GM20431 (cell line): Measurements from ENCODE around the gene ADGRG4.
"Not testable (repeated sequence)": the region's sequence is repeated elsewhere in the genome, so short reads cannot be mapped to it uniquely, and the experiment has no call there.

Experiments
- in situ Hi-C: fragments of 300-500 bp; cut with MseI, MboI; formaldehyde crosslinking; loops from one replicate; pipeline ENCODE4 v1.15.0; 2020; ENCODE audit warnings: low sequenced_read_pairs; ENCODE audit not compliant: unreplicated experiment

The ADGRG4 gene

DNA sequence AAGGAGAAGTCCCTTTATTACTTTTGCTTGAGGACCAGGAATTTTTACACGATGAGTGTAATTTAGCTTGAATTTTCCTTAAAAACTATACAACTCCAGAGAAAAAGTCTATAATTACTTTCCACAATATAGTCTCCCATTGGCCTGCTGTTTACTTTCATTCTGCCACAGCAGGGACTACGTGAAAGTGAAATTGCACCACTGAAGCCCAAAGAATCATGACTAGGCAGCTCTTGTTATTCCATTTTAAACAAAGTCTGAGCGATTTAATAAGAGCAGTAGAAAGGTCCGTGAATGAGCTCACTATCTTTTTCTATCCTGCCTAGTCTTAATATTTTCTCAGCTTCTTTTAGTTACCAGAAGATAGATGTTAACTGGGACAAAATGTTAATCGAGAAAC is 68.6 kb downstream of the ADGRG4 start:
- in situ Hi-C loops: no loop called here

DNA sequence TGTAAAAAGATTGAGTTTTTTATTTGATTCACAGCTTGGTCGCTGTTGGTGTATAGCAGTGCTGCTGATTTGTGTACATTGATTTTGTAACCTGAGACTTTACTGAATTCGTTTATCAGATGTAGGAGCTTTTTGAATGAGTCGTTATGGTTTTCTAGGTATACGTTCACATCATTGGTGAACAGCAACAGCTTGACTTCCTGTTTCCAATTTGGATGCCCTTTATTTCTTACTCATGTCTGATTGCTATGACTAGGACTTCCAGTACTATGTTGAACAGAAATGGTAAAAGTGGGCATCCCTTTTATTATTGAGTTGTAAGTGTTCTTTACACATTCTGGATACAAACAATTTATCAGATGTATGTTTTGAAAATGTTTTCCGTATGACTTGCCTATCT is 76.0 kb downstream of the ADGRG4 start:
- in situ Hi-C loops: no loop called here

DNA sequence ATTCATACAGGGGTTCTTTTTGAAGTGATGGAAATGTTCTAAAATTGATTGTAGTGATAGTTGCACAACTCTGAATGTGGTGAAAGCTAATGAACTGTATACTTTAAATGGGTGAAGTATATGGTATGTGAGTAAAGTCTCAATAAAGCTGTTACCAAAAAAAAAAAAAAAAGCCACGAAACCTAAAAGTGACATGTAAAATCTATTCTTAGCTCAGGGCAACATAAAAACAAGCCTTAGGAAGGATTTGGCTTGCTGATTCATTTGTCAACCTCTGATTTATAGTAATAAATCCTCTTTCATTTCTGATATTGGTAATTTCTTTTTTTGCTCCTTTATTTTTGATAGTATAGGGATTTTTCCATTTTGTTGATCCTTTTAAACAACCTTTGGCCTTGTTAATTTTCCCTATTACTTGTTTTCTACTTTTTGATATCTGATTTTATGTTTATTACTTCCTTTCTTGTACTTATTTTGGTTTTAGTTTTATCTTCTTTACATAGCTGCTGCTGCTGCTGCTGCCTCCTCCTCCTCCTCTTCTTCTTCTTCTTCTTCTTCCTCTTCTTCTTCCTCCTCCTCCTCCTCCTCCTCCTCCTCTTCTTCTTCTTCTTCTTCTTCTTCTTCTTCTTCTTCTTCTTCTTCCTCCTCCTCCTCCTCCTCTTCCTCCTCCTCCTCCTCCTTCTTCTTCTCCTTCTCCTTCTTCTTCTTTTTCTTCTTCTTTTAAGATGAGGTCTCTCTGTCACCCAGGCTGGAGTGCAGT is 79.4 kb downstream of the ADGRG4 start:
- in situ Hi-C loops: no loop called here

DNA sequence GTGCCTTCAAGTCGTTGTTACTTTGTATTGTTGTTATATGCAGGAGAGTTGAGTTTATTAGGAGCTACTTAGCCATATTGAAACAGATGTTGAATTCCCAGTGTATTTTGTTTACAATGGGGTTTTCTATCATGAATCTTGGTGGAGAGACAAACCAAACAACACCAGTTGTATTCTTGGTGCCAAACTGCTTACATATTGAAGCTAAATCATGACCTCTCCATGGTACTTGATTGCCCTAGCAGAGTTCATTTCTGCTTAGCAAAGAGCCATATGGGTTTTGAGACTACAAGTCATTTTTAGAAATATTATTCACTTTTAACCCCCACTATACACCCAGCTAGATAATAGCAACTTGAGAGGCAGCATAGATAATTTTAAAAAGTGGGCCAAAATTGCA is 85.4 kb downstream of the ADGRG4 start:
- in situ Hi-C loops: no loop called here

DNA sequence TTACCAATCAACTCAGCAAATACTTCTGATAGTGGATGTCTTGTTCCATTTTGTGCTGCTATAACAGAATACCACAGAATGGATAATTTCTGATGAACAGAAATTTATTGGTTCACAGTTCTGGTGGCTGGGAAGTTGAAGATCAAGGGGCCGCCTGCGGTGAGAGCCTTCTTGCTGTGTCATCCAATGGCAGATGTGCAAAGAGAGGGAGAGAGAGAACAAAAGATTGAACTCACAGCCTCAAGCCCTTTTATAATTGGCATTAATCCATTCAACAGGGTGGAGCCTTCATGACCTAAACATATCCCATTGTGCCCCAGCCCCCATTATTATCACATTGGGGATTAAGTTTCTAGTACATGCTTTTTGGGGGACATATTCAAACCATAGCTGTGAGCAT is 86.1 kb downstream of the ADGRG4 start:
- in situ Hi-C loops: no loop called here

DNA sequence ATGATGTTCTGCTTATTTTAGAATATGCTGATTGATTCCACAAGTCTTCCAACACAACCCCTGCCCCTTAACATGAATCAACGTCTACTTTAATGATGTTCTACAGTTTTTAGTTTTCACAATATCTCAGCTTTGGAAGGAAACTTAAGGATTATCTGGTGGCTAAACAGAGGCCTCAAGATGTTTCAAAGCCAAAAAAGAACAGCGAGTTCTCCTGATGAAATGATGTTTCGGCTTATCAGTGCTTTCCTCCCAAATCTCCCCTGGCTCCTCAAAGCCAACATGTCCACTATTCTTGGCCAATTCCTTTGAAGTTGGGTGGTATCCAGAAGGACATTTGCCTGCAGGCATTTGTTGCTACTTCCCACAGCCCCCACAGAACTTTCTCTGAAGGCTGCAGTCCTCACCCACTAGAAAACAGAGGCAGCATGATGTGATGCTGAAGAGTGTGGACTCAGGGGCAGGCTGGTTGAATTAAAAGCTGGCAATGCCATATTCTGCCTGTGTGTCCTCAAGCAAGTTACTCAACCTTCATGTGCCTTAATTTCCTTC is 87.3 kb downstream of the ADGRG4 start:
- in situ Hi-C loops: no loop called here

DNA sequence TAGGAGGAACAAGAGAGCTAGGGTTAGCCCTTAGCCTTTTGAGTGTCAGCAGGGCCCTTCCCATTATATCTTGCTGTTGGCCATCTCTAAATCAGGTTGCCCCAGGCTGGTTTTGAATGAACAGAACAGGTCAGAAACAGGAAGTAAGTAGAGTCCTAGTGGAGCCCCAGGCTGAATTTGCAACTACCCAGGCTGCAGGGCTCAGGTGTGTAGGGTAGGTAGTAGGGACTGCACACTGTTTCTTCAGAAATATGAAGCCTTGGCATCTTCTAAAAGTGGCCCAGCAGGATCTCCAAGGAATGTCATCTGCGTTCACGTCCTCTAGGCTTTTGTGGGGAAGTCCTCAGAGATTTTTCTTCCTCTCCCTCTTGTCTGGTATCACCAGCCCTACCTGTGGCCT is 90.2 kb downstream of the ADGRG4 start:
- in situ Hi-C loops: no loop called here

DNA sequence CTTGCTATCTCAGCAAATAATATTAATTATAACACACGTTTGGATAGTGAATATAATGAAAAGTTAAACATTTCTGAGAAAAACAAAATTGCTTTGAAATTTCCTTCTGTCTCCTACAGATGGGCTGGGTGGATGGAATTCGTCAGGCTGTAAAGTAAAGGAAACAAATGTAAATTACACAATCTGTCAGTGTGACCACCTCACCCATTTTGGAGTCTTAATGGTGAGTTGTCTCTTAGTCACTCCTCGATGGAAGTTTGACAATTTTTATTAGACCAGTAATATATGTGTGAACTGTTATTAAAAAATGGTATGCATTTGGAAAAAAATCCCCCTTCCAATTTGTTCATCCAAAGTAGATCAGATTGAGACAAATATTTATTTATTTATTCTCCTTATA is 94.5 kb downstream of the ADGRG4 start:
- in situ Hi-C loops: no loop called here

DNA sequence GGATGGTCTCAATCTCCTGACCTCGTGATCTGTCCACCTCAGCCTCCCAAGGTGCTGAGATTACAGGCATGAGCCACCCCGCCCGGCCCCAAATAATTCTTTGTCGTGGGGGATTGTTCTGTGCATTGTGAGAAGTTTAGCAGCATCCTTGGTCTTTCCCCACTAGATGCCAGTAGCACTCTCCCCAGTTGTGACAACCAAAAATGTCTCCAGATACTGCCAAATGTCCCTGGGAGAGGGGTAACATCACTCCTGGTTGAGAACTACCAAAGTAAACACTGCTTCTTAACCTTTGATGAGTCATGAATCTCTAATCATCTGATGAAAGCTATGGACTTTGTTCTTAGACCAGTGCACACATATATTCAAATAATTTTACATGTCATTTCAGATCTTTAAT is 96.2 kb downstream of the ADGRG4 start:
- in situ Hi-C loops: no loop called here

DNA sequence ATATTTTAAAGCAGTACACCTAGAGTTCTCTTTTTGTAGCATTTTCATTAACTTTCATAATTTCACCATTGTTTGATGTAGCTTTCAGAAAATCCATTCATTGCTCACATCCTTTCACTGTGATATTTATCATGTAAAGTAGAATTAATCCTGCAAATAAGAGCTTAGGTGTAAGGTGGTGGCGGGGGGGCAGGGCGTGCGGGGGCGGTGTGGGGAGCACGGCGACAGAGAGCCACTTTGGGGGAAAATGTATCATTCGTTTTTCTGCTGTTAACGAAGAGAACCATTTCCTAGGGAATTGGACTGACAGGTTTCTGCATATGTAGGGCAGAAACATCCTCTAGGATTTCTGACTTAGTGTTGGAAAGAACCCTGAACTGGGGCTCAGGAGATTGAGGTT is 104.4 kb downstream of the ADGRG4 start:
- in situ Hi-C loops: no loop called here

DNA sequence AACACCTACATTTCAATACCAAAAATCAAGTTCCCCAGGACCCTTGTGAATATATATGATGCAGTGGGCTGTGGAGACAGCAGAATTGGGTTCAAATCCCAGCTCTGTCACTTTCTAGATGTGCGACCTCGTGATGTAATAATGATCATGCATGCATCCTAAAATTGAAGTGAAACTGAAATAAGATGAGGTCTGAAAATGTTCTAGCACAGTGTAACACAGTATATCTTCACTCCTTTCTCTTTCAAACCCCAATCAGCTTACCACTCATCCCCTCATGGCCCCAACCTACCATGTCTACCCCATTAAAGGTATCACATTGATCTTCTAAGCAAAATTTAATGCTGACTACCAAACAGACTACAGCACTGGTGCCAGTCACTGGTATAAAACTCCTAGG is 117.0 kb downstream of the ADGRG4 start:
- in situ Hi-C loops: no loop called here

DNA sequence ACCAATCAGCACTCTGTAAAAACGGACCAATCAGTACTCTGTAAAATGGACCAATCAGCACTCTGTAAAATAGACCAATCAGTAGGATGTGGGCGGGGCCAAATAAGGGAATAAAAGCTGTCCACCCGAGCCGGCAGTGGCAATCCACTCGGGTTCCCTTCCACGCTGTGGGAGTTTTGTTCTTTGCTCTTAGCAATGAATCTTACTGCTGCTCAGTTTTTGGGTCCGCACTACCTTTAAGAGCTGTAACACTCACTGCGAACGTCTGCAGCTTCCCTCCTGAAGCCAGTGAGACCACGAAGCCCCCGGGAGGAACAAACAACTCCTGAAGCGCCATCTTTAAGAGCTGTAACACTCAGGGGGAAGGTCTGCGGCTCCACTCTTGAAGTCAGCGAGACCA is 120.6 kb downstream of the ADGRG4 start:
- in situ Hi-C loops: no loop called here

DNA sequence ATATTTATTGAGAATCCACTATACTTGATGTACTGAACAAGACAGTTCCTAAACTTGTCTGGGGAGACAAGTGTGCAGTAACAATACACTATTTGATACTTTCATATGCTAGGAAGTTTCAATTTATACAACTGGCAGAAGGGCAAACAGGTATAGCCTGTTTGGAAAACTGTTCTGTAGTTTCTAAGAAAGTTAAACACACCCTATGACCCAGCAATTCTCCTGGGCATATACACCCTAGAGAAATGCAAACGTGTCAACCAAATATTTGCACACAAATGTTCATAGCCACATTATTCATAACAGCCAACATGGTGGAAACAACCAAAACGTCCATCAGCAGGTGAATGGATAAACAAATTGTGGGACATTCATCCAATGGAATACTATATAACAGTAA is 123.0 kb downstream of the ADGRG4 start:
- in situ Hi-C loops: no loop called here

DNA sequence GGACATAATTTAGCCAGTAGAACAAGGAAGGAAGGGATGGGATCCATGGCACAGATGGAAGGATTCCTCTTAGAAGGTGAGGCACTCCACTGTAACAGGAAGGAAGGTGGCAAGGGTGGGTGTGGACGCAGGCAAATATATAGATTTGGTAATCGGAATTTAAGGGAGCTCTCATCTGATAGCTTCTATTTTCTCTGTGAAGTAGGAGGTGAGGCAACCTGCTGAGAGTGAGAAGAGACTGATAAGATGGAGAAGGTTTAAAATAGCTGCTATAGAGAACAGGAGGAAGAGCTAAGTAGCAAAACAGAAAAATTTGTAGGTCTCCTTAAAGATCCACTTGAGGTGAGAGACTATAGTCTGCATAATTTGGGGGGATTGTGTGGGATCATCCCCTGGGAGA is 125.2 kb downstream of the ADGRG4 start:
- in situ Hi-C loops: no loop called here

DNA sequence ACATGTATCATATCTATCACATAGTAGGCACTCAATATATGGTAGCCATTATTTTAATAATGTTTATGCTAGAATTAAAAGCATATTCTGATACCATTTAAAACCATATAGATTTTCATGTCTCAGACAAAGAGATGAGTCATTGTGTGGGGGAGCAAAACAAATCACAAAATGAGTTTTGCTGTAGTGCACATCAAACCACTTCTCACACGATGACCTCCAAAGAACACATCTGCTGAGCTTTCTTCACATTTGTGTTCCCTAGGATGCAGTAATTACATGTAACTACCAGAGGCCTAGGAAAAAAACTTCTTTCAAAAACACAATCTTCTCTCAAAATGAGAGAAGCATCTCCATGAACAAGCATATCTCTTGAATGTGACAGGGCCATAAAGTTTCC is 130.9 kb downstream of the ADGRG4 start:
- in situ Hi-C loops: no loop called here

DNA sequence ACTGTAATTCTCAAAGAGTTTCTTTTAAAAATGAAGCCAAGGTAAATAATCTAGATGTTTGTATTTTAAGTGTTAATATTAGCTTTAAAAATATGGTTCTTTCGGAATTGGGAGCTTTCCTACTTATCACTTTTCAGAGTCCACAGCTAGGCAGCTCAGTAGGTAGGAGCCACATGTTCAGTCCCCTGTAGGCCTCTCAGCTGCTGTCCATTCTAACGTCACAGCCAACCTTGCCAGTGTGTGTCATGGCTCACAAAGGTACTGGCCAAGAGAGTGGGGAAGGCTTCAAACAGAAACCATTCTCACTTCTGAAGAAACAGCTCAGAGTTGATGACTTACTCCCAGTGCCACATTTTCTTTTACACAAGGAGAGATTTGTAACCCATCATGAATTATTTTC is 137.0 kb downstream of the ADGRG4 start:
- in situ Hi-C loops: no loop called here

DNA sequence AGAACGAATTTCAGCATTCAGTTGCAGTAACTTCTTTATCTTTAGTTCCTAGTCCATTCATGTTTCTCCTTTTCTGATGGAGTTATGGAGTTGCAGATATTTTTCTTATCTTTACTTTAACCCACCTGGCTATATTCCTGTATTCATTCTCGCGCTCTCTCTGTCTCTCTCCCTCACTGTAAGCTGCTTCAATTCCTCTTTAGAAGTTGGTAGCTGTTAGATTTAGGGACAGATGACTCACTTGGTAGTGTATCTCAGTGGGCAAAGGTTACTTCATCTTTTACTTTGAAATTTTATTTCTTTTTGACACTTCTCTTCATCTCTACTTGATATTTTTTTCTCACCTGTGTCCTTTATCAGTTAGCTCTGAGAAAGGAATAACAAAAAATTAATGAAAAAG is 137.4 kb downstream of the ADGRG4 start:
- in situ Hi-C loops: no loop called here

DNA sequence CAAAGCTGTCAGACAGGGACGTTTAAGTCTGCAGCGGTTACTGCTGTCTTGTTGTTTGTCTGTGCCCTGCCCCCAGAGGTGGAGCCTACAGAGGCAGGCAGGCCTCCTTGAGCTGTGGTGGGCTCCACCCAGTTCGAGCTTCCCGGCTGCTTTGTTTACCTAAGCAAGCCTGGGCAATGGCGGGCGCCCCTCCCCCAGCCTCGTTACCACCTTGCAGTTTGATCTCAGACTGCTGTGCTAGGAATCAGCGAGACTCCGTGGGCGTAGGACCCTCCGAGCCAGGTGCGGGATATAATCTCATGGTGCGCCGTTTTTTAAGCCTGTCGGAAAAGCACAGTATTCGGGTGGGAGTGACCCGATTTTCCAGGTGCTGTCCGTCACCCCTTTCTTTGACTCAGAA is 144.9 kb downstream of the ADGRG4 start:
- in situ Hi-C loops: not testable (repeated sequence)

DNA sequence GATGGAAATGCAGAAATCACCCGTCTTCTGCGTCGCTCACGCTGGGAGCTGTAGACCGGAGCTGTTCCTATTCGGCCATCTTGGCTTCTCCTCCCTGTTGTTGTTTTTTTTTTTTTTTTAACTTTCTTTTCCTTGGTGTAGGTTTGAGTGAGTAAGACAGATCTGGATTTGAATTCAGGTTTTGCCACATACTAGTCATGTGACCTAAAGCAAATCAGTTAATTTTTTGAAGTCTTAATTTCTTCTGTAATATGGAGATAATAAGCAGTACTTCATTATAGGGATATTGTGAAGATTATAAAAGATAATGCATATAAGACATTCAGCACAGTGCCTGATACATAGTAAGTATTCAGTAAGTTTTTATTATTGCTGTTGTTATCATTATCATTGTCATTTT is 145.4 kb downstream of the ADGRG4 start:
- in situ Hi-C loops: no loop called here

DNA sequence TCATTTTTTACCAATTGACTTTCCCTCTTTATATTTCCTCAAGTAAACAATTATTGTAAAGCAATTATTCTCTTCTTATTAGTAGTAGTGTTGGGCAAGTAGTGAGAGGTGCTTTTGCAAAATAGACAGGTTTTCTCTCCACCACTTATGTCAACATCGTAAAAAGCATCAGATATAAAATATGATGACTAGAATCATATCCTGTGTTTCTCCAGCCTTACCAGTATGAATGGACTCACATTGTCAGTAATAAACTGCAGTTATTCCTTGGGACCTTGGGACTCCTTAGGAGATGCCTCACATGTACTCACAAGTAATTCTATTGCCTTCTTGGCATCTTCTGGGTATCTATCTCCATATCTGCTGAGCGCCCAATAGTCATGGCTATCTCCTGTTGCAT is 146.5 kb downstream of the ADGRG4 start:
- in situ Hi-C loops: no loop called here

DNA sequence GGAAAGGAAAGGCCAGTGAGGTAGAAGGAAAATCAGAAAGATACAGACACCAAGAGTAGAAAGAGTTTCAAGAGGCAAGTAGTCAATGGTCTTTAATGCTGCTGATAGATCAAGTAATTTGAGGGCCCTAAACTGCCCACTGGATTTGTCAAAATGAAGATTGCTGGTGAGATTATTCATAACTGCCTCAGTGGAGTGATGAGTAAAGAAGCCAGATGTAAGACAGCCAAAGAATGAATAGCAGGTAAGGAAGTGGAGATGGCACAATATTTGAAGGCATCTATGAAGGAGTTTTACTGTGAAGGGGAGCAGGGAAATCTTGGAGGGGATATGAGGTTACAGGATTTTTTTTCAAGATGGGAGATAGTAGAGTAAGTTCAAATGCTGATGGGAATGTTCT is 147.2 kb downstream of the ADGRG4 start:
- in situ Hi-C loops: no loop called here
